SK-N-SH (cell line): ENCODE data around the gene DBH. TPM values are rescaled to one million over a fixed set of nuclear protein-coding genes. Genes with fewer than 3 reads are reported as not detected.
"Not testable (repeated sequence)": the region's sequence is repeated elsewhere in the genome, so short reads cannot be mapped to it uniquely, and the experiment has no call there.

Source experiments
- CTCF ChIA-PET: fragments of 300-600, 350-600 bp; formaldehyde crosslinking; extraction: SDS; loops from one replicate; lab custom pipeline; 2021; lab: Yijun Ruan, JAX
- POLR2A ChIA-PET: fragments of 350-600 bp; sonication (Branson Sonifier 250); formaldehyde crosslinking; extraction: SDS; loops from one replicate; lab custom pipeline; 2020; ENCODE audit warnings: antibody characterized with exemption, inconsistent platforms; lab: Yijun Ruan, JAX
- DNase-seq: peaks from one replicate; pipeline ENCODE4 v3.0.0; 2012
- H2AFZ ChIP-seq: fragments of 200-600 bp; sonication (generic); 2 replicates; pipeline ENCODE4 v1.8.1; 2016; ENCODE audit warnings: antibody characterized with exemption, mild to moderate bottlenecking, low read depth
- H3F3A ChIP-seq: fragments of 200-600 bp; sonication (generic); replicated peaks from 2 replicates; pipeline ENCODE3; 2016; ENCODE audit warnings: antibody characterized with exemption, mild to moderate bottlenecking; ENCODE audit not compliant: insufficient read depth
- H3K27ac ChIP-seq, 2 experiments: fragments of 200-500 bp in 1 of 2; fragments of 200-600 bp in 1 of 2; sonication (Bioruptor generic) in 1 of 2; sonication (generic), shearing (Covaris generic) in 1 of 2; 2 replicates each; pipeline versions ENCODE4 v1.5.1 to v1.6.1; 2014 to 2016; ENCODE audit warnings: low read depth in 2 of 2, inconsistent platforms in 1 of 2, low read length in 1 of 2, mild to moderate bottlenecking in 1 of 2, mixed read lengths in 1 of 2
- H3K27me3 ChIP-seq: fragments of 200-600 bp; sonication (generic), shearing (Covaris generic); 2 replicates; pipeline ENCODE4 v1.6.1; 2016; ENCODE audit warnings: mixed run types; ENCODE audit not compliant: insufficient read depth
- H3K36me3 ChIP-seq, 2 experiments: fragments of 200-500 bp in 1 of 2; fragments of 200-600 bp in 1 of 2; sonication (Bioruptor generic) in 1 of 2; sonication (generic) in 1 of 2; replicated peaks in 1 of 2; 2 replicates each; pipeline versions ENCODE3 to v1.5.1; 2014 to 2016; ENCODE audit warnings: low read length in 1 of 2, mild to moderate bottlenecking in 1 of 2; ENCODE audit not compliant: insufficient read depth in 2 of 2, control insufficient read depth in 1 of 2
- H3K4me1 ChIP-seq, 2 experiments: fragments of 200-500 bp in 1 of 2; fragments of 200-600 bp in 1 of 2; sonication (Bioruptor generic) in 1 of 2; sonication (generic), shearing (Covaris generic) in 1 of 2; 2 replicates each; pipeline versions ENCODE4 v1.5.1 to v1.6.1; 2014 to 2016; ENCODE audit warnings: low read depth in 1 of 2, low read length in 1 of 2, mixed run types in 1 of 2; ENCODE audit not compliant: insufficient read depth in 2 of 2, control insufficient read depth in 1 of 2
- H3K4me2 ChIP-seq: fragments of 200-600 bp; sonication (generic), shearing (Covaris generic); 2 replicates; pipeline ENCODE4 v1.6.1; 2017; ENCODE audit warnings: mixed run types
- H3K4me3 ChIP-seq, 2 experiments: fragments of 200-500 bp in 1 of 2; fragments of 200-600 bp in 1 of 2; sonication (Bioruptor generic) in 1 of 2; sonication (generic), shearing (Covaris generic) in 1 of 2; 2 replicates each; pipeline versions ENCODE4 v1.5.1 to v1.8.1; 2014 to 2016; ENCODE audit warnings: low read depth in 2 of 2, inconsistent platforms in 1 of 2, low read length in 1 of 2, mild to moderate bottlenecking in 1 of 2, mixed read lengths in 1 of 2, moderate library complexity in 1 of 2
- H3K79me2 ChIP-seq: fragments of 200-600 bp; sonication (generic); 2 replicates; pipeline ENCODE4 v1.8.1; 2017; ENCODE audit warnings: mild to moderate bottlenecking; ENCODE audit not compliant: insufficient read depth
- H3K9ac ChIP-seq: fragments of 200-600 bp; sonication (generic); 2 replicates; pipeline ENCODE4 v1.6.1; 2017; ENCODE audit warnings: mixed run types
- H3K9me2 ChIP-seq: fragments of 200-600 bp; sonication (generic); 2 replicates; pipeline ENCODE4 v1.6.1; 2017; ENCODE audit warnings: mixed run types
- H3K9me3 ChIP-seq: fragments of 200-600 bp; sonication (generic); 2 replicates; pipeline ENCODE4 v1.6.1; 2017; ENCODE audit warnings: mixed run types, mild to moderate bottlenecking, moderate library complexity
- H4K20me1 ChIP-seq: fragments of 200-600 bp; sonication (generic); 2 replicates; pipeline ENCODE4 v1.6.1; 2017; ENCODE audit warnings: mild to moderate bottlenecking, mixed run types; ENCODE audit not compliant: insufficient read depth
- CHD2 ChIP-seq: fragments of 150-350 bp; IDR thresholded peaks from 2 replicates; pipeline ENCODE4 v1.6.1; 2018; ENCODE audit warnings: low read length; ENCODE audit not compliant: partially characterized antibody
- ELF1 ChIP-seq: IDR thresholded peaks from 2 replicates; pipeline ENCODE4 v1.4.0; 2012
- EP300 ChIP-seq, 2 experiments: IDR thresholded peaks; 2 replicates each; pipeline versions ENCODE4 v1.4.0 to v1.6.1; 2012; ENCODE audit warnings: borderline replicate concordance in 1 of 2, low read depth in 1 of 2, low read length in 1 of 2
- EZH2phosphoT487 ChIP-seq: fragments of 200-600 bp; sonication (generic); IDR thresholded peaks from 2 replicates; pipeline ENCODE4 v1.6.1; 2017; ENCODE audit warnings: low read depth, mixed run types, mild to moderate bottlenecking, antibody characterized with exemption, moderate library complexity, borderline replicate concordance
- FOSL2 ChIP-seq: IDR thresholded peaks from 2 replicates; pipeline ENCODE4 v1.4.0; 2012; ENCODE audit warnings: low read depth, mild to moderate bottlenecking, moderate library complexity, borderline replicate concordance
- FOXJ3 ChIP-seq: sonication (generic); formaldehyde crosslinking; IDR thresholded peaks from 2 replicates; pipeline ENCODE4 v1.5.1; 2020; ENCODE audit warnings: mild to moderate bottlenecking, missing genetic modification reagents
- FOXM1 ChIP-seq: IDR thresholded peaks from 2 replicates; pipeline ENCODE4 v1.4.0; 2012; ENCODE audit warnings: low read depth, mild to moderate bottlenecking
- GABPA ChIP-seq: IDR thresholded peaks from 2 replicates; pipeline ENCODE4 v1.4.0; 2012; ENCODE audit warnings: low read depth, mild to moderate bottlenecking
- NFIC ChIP-seq: IDR thresholded peaks from 2 replicates; pipeline ENCODE4 v1.4.0; 2012; ENCODE audit warnings: borderline replicate concordance
- POLR2AphosphoS5 ChIP-seq: IDR thresholded peaks from 2 replicates; pipeline ENCODE4 v1.6.1; 2012; ENCODE audit warnings: low read depth, low read length
- RCOR1 ChIP-seq: fragments of 150-350 bp; IDR thresholded peaks from 2 replicates; pipeline ENCODE4 v1.6.1; 2017; ENCODE audit warnings: antibody characterized with exemption, low read length
- RFX5 ChIP-seq: IDR thresholded peaks from 2 replicates; pipeline ENCODE4 v1.6.1; 2012; ENCODE audit warnings: mild to moderate bottlenecking, improper control_type of control experiment, low read length
- RXRA ChIP-seq: IDR thresholded peaks from 2 replicates; pipeline ENCODE4 v1.4.0; 2012; ENCODE audit warnings: low read depth, mild to moderate bottlenecking, borderline replicate concordance
- SMC3 ChIP-seq: IDR thresholded peaks from 2 replicates; pipeline ENCODE4 v1.6.1; 2012; ENCODE audit warnings: low read depth, low read length, improper control_type of control experiment
- TAF1 ChIP-seq: IDR thresholded peaks from 2 replicates; pipeline ENCODE4 v1.6.1; 2012; ENCODE audit warnings: low read depth, mild to moderate bottlenecking, low read length, moderate library complexity, borderline replicate concordance
- WGBS: methylation state at CpG from one replicate; pipeline ENCODE4 v1.1.6; 2017; ENCODE audit warnings: low lambda C conversion rate; 5-methylcytosine and 5-hydroxymethylcytosine counted together
- polyA plus RNA-seq, 3 experiments: library from polyadenylated mRNA; depleted of rRNA; stranded (reverse); fragments of >200 nt; gene quantifications; 2 replicates each; pipeline ENCODE4 v1.2.3, GENCODE V29; 2012
- TF ChIP-seq, protein P1 (sequence below): IDR thresholded peaks from 2 replicates; pipeline ENCODE4 v1.4.0; 2012; ENCODE audit warnings: low read depth, borderline replicate concordance
- TF ChIP-seq, protein P2 (sequence below): fragments of 200-600 bp; sonication (generic); IDR thresholded peaks from 2 replicates; pipeline ENCODE4 v1.6.1; 2017; ENCODE audit warnings: antibody characterized with exemption, mild to moderate bottlenecking, moderate library complexity
- TF ChIP-seq, protein P3 (sequence below): IDR thresholded peaks from 2 replicates; pipeline ENCODE4 v1.4.0; 2012; ENCODE audit warnings: low read depth
- TF ChIP-seq, protein P4 (sequence below): fragments of 150-350 bp; IDR thresholded peaks from 2 replicates; pipeline ENCODE4 v1.6.1; 2017; ENCODE audit warnings: antibody characterized with exemption, low read length, low read depth, borderline replicate concordance

DBH gene
- polyA plus RNA-seq, 1 of the 3 experiments (the other 2 are of a cell fraction) = 0.92 TPM

DNA sequence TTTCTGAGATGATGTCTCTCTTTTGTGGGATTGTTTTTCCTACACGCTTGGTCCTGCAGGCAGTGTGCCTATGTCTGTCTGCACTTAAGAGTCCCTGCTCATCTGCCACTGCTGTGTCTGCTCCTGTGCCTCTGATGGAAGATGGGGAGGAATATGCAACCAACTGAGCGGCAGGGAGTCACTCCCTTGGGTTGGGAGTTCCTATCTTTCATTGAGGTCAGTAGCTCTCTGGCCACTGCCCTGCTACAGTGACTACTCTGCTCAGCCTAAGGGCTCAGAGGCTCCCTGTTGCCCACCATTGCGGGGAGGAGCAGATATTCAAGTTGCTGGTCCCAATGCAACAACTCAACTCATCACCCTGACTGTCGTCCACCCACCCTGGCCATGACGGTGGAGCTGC lies 13.6 kb upstream of the DBH start:
- Histone ChIP-seq H3K36me3 (no peaks in the 10 kb centered on the region), H3F3A (no peaks in the 10 kb centered on the region), H3K27ac (peak overlapping the region in 1 of 2 experiments; percentile 87; a peak in 2 of 4 replicates), H3K4me3 (no peak overlapping the region), H2AFZ (no peak overlapping the region), H3K9me3 (no peaks in the 10 kb centered on the region), H3K79me2 (no peaks in the 10 kb centered on the region), H3K27me3 (peaks cover 21% of the 10 kb centered on the region; the same call in 1 of the 2 replicates), H3K9me2 (no peaks in the 10 kb centered on the region), H3K4me2 (no peak overlapping the region), H4K20me1 (no peaks in the 10 kb centered on the region), H3K4me1 (peaks cover 0 to 22% of the 10 kb centered on the region in 2 experiments; a peak in 1 of 4 replicates), H3K9ac (no peak overlapping the region)
- ChIA-PET CTCF (interaction anchor here (0.7 to 1.0 kb wide), 3 partner anchors 10 to 121 kb away, joined by 3 read pairs; no protein-coding TSS in a partner anchor), POLR2A (interaction anchor here (1.2 kb wide), 1 partner anchor 14 kb away, joined by 3 read pairs; the partner anchor contains the start of gene DBH)
- DNase-seq = no peak
- TF ChIP-seq EP300 (IDR thresholded peaks at IDR 0.05; ENCODE audit: borderline replicate concordance in 1 of 2, low read depth in 1 of 2, low read length in 1 of 2) (no peak), RCOR1 (no peak), EZH2phosphoT487 (no peak)
- 28% methylated on average over 3 of the region's 5 CpGs for WGBS

DNA sequence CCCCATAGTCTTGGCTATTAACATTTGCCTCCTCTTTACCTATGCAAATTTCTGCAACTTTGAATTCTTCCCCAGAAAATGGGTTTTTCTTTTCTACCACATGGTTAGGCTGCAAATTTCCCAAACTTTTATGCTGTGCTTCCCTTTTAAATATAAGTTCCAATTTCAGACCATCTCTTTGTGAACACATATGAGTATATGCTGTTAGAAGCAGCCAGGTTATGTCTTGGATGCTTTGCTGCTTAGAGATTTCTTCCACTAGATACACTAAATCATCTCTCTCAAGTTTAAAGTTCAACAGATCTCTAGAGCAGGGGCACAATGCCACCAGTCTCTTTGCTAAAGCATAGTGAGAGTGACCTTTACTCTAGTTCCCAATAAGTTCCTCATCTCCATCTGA lies 10.2 kb upstream of the DBH start:
- H3K9me3 ChIP-seq, POLR2A ChIA-PET, H3K9me2 ChIP-seq, H3K4me2 ChIP-seq, H3K9ac ChIP-seq, DNase-seq, H3F3A ChIP-seq, CTCF ChIA-PET, H3K79me2 ChIP-seq, H2AFZ ChIP-seq, H4K20me1 ChIP-seq, H3K36me3 ChIP-seq, H3K4me3 ChIP-seq: not testable (repeated sequence)
- peak overlapping the region in 1 of 2 experiments; percentile 100; a peak in 2 of 4 replicates for H3K27ac ChIP-seq
- peaks cover 13% of the 10 kb centered on the region; the same call in 1 of the 2 replicates for H3K27me3 ChIP-seq
- H3K4me1 ChIP-seq = peaks cover 0 to 49% of the 10 kb centered on the region in 2 experiments; a peak in 1 of 4 replicates

DNA sequence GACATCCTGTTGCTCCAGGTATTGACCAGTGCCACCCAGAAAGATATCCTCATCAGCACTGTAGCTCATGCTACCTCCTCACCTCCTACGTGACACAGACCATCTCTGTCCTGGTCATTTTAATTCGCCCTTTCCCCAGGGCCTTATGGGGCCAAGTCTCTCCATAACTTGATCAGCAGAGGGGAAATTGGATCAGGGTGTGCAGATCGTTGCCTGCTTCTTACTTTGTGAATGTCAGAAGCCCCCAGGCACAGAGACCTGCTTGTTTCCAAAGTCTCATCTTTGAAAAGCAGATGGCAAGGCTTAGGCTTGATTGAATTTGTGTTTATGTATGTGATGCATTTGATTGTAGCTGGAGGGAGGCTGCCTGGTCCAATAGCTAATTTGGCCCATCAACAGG lies 8.8 kb upstream of the DBH start:
- H3F3A ChIP-seq = no peaks in the 10 kb centered on the region
- H3K9me3 ChIP-seq = no peaks in the 10 kb centered on the region
- H3K9ac ChIP-seq = no peak overlapping the region
- no peaks in the 10 kb centered on the region for H3K79me2 ChIP-seq
- no peak overlapping the region for H2AFZ ChIP-seq
- ChIA-PET POLR2A (interaction anchor here (0.6 to 1.9 kb wide), 9 partner anchors 9 to 93 kb away, joined by 3 to 45 read pairs (median 5); partner anchors contain the start of genes ADAMTSL2, DBH and FAM163B), CTCF (interaction anchor here (0.9 to 1.4 kb wide), 5 partner anchors 18 to 116 kb away, joined by 3 read pairs; partner anchors contain the start of gene FAM163B)
- H3K36me3 ChIP-seq = no peaks in the 10 kb centered on the region
- H3K9me2 ChIP-seq = no peaks in the 10 kb centered on the region
- DNase-seq = peak; percentile 78
- peak overlapping the region in 1 of 2 experiments; percentile 100; a peak in 2 of 4 replicates for H3K27ac ChIP-seq
- H3K27me3 ChIP-seq = peaks cover 4% of the 10 kb centered on the region; the same call in 1 of the 2 replicates
- H4K20me1 ChIP-seq = no peaks in the 10 kb centered on the region
- H3K4me1 ChIP-seq = peaks cover 0 to 56% of the 10 kb centered on the region in 2 experiments; a peak in 1 of 4 replicates
- H3K4me2 ChIP-seq = no peak overlapping the region
- 0% methylated on average over 3 of the region's 3 CpGs for WGBS
- H3K4me3 ChIP-seq = no peak overlapping the region
- TF ChIP-seq FOSL2 = no peak
- 0 out of 2 replicates have a peak, but pooled peaks have one; percentile 28 for TF ChIP-seq RFX5
- no peak for TF ChIP-seq NFIC
- TF ChIP-seq ELF1 = no peak
- peak; percentile 53 for TF ChIP-seq CHD2
- TF ChIP-seq POLR2AphosphoS5 = no peak
- TF ChIP-seq, protein P1, sequence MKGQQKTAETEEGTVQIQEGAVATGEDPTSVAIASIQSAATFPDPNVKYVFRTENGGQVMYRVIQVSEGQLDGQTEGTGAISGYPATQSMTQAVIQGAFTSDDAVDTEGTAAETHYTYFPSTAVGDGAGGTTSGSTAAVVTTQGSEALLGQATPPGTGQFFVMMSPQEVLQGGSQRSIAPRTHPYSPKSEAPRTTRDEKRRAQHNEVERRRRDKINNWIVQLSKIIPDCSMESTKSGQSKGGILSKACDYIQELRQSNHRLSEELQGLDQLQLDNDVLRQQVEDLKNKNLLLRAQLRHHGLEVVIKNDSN = no peak
- no peak for TF ChIP-seq FOXM1
- TF ChIP-seq, protein P2, sequence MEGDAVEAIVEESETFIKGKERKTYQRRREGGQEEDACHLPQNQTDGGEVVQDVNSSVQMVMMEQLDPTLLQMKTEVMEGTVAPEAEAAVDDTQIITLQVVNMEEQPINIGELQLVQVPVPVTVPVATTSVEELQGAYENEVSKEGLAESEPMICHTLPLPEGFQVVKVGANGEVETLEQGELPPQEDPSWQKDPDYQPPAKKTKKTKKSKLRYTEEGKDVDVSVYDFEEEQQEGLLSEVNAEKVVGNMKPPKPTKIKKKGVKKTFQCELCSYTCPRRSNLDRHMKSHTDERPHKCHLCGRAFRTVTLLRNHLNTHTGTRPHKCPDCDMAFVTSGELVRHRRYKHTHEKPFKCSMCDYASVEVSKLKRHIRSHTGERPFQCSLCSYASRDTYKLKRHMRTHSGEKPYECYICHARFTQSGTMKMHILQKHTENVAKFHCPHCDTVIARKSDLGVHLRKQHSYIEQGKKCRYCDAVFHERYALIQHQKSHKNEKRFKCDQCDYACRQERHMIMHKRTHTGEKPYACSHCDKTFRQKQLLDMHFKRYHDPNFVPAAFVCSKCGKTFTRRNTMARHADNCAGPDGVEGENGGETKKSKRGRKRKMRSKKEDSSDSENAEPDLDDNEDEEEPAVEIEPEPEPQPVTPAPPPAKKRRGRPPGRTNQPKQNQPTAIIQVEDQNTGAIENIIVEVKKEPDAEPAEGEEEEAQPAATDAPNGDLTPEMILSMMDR = no peak
- no peak for TF ChIP-seq RXRA
- no peak for TF ChIP-seq TAF1
- no peak for TF ChIP-seq EZH2phosphoT487
- TF ChIP-seq, protein P3, sequence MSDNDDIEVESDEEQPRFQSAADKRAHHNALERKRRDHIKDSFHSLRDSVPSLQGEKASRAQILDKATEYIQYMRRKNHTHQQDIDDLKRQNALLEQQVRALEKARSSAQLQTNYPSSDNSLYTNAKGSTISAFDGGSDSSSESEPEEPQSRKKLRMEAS = no peak
- no peak for TF ChIP-seq SMC3
- peak; percentile 97 for TF ChIP-seq FOXJ3 (CRISPR knock-in tag)
- TF ChIP-seq, protein P4, sequence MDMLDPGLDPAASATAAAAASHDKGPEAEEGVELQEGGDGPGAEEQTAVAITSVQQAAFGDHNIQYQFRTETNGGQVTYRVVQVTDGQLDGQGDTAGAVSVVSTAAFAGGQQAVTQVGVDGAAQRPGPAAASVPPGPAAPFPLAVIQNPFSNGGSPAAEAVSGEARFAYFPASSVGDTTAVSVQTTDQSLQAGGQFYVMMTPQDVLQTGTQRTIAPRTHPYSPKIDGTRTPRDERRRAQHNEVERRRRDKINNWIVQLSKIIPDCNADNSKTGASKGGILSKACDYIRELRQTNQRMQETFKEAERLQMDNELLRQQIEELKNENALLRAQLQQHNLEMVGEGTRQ = no peak
- TF ChIP-seq GABPA = no peak
